Left lung (tissue), 10 donors: Measurements from ENCODE around the gene TMUB1. TPM values are rescaled to one million over a fixed set of nuclear protein-coding genes. Genes with fewer than 3 reads are reported as not detected.

ENCODE experiments used
- ATAC-seq: fragments of 200-7000 bp; cut with Tn5 transposase; one replicate; pipeline ENCODE4 v1.9.1; 2020; ENCODE audit warnings: moderate library complexity
- DNase-seq, 4 donors: peaks; one replicate each; pipeline ENCODE4 v3.0.0-alpha.2; 2013 to 2020
- H3K27ac ChIP-seq, 2 donors: fragments of 200-600 bp; sonication (generic) in 1 of 2; one replicate each; pipeline versions ENCODE4 v1.5.0 to v1.8.0; 2020 to 2021
- H3K27me3 ChIP-seq, 2 donors: fragments of 200-600 bp; sonication (generic) in 1 of 2; one replicate each; pipeline versions ENCODE4 v1.5.0 to v1.8.0; 2020 to 2021
- H3K36me3 ChIP-seq, 2 donors: fragments of 200-600 bp; sonication (generic) in 1 of 2; one replicate each; pipeline versions ENCODE4 v1.5.0 to v1.8.0; 2020 to 2021
- H3K4me1 ChIP-seq, 2 donors: fragments of 200-600 bp; one replicate each; pipeline ENCODE4 v1.8.0; 2021
- H3K4me3 ChIP-seq, 2 donors: fragments of 200-600 bp; sonication (generic) in 1 of 2; one replicate each; pipeline versions ENCODE4 v1.5.0 to v1.8.0; 2020 to 2021; ENCODE audit warnings: mild to moderate bottlenecking in 1 of 2
- H3K9me3 ChIP-seq, 2 donors: fragments of 200-600 bp; sonication (generic) in 1 of 2; one replicate each; pipeline versions ENCODE4 v1.5.0 to v1.8.0; 2020 to 2021
- CTCF ChIP-seq, 2 donors: fragments of 200-600 bp; sonication (generic) in 1 of 2; IDR thresholded peaks; one replicate each; pipeline versions ENCODE4 v1.5.0 to v1.8.0; 2021; ENCODE audit warnings: antibody characterized with exemption in 2 of 2
- intact Hi-C, 2 donors: fragments of 100-400 bp; cut with DNase I; formaldehyde crosslinking; loops; one replicate each; pipeline versions ENCODE4 v1.11.2 to v1.14.2; 2022
- polyA plus RNA-seq, 6 donors: library from polyadenylated mRNA; unstranded; fragments of 120-200 nt; gene quantifications; one replicate each; pipeline ENCODE4 v1.2.1, GENCODE V29; 2013; ENCODE audit not compliant: insufficient read length in 6 of 6
- total RNA-seq, 2 donors: library from RNA; stranded (reverse); fragmentation: NEBNext Ultra II Directional; extraction: Animal tissue kit (Norgen Biotek cat#: 25700); gene quantifications; one replicate each; pipeline ENCODE4 v1.2.1, GENCODE V29; 2021
- donor health status: DM: no; HTN: yes; CAD: no.
- donor health status: DM: no; HTN: no; CAD: no.

Gene TMUB1
- total and polyA plus RNA-seq, 8 donors: 21.2 to 49.1 (median 24.5) TPM

- Histone ChIP-seq H3K27me3 (peaks cover 0 to 23% of the 10 kb centered on the region in 2 donors), H3K36me3 (peaks cover 0 to 4% of the 10 kb centered on the region in 2 donors), H3K4me3 (no peak overlapping the region), H3K9me3 (no peaks in the 10 kb centered on the region), H3K4me1 (peaks cover 11 to 35% of the 10 kb centered on the region in 2 donors), H3K27ac (no peak overlapping the region)
- ATAC-seq: no peak
- no peak for TF ChIP-seq CTCF (IDR thresholded peaks at IDR 0.05)
- intact Hi-C loops: no loop called here
- no peak for DNase-seq
Observed at GRCh38 chr7:151053751-151054150, 29.5 kb downstream of the TMUB1 start.

GRCh38 chr7:151053096-151053495, 30.2 kb downstream of the TMUB1 start:
- H3K9me3 ChIP-seq: no peaks in the 10 kb centered on the region
- intact Hi-C loops: no loop called here
- no peak overlapping the region for H3K4me3 ChIP-seq
- ATAC-seq (no peak), DNase-seq (no peak)
- H3K36me3 ChIP-seq: peaks cover 0 to 4% of the 10 kb centered on the region in 2 donors
- no peak for TF ChIP-seq CTCF (IDR thresholded peaks at IDR 0.05)
- no peak overlapping the region for H3K27ac ChIP-seq
- peaks cover 0 to 23% of the 10 kb centered on the region in 2 donors for H3K27me3 ChIP-seq
- H3K4me1 ChIP-seq: peaks cover 5 to 29% of the 10 kb centered on the region in 2 donors

GRCh38 chr7:151051108-151051507, 32.2 kb downstream of the TMUB1 start:
- DNase-seq: peak in 3 of 4 donors; percentile 58 to 88 (median 83)
- Histone ChIP-seq H3K27me3 (peaks cover 0 to 23% of the 10 kb centered on the region in 2 donors), H3K36me3 (peaks cover 0 to 6% of the 10 kb centered on the region in 2 donors), H3K4me1 (peaks cover 3 to 21% of the 10 kb centered on the region in 2 donors), H3K4me3 (no peak overlapping the region), H3K9me3 (no peaks in the 10 kb centered on the region), H3K27ac (no peak overlapping the region)
- peak; percentile 77 for ATAC-seq
- no peak for TF ChIP-seq CTCF (IDR thresholded peaks at IDR 0.05)
- intact Hi-C loops: no loop called here

- Histone ChIP-seq H3K27me3 (peaks cover 0 to 23% of the 10 kb centered on the region in 2 donors), H3K27ac (no peak overlapping the region), H3K9me3 (no peaks in the 10 kb centered on the region), H3K36me3 (peaks cover 0 to 27% of the 10 kb centered on the region in 2 donors), H3K4me3 (no peak overlapping the region), H3K4me1 (peaks cover 3 to 21% of the 10 kb centered on the region in 2 donors)
- no peak for TF ChIP-seq CTCF (IDR thresholded peaks at IDR 0.05)
- DNase-seq (no peak), ATAC-seq (no peak)
- intact Hi-C loops: no loop called here
Observed at GRCh38 chr7:151048911-151049463, 34.3 kb downstream of the TMUB1 start.

- H3K36me3 ChIP-seq: peaks cover 0 to 28% of the 10 kb centered on the region in 2 donors
- ATAC-seq (no peak), DNase-seq (no peak)
- H3K27me3 ChIP-seq: peaks cover 0 to 23% of the 10 kb centered on the region in 2 donors
- H3K4me1 ChIP-seq: peaks cover 3 to 15% of the 10 kb centered on the region in 2 donors
- no peaks in the 10 kb centered on the region for H3K9me3 ChIP-seq
- intact Hi-C loops: no loop called here
- TF ChIP-seq CTCF (IDR thresholded peaks at IDR 0.05): no peak
- no peak within 1 kb of the TSS for H3K27ac ChIP-seq
- no peak within 1 kb of the TSS for H3K4me3 ChIP-seq
Observed at GRCh38 chr7:151047976-151048815, 35.1 kb downstream of the TMUB1 start, which contains the start of gene ASIC3. TSS of gene ASIC3 (plus strand) at chr7:151048531. CDS start at chr7:151048886, 355 bp downstream.
